Endometrial microvascular endothelial cells (primary cell): ENCODE measurements around the gene C2CD2L. TPM values are rescaled to one million over a fixed set of nuclear protein-coding genes. Genes with fewer than 3 reads are reported as not detected.
"Not testable (repeated sequence)": the region's sequence is repeated elsewhere in the genome, so short reads cannot be mapped to it uniquely, and the experiment has no call there.

Experiments
- in situ Hi-C: cut with HindIII; loops from 2 replicates; pipeline ENCODE4 v1.10.0; 2017; ENCODE audit warnings: low sequenced_read_pairs, low pct_unique_long_range_greater_than_20kb; ENCODE audit errors: inconsistent ontology term
- total RNA-seq: library from RNA; depleted of rRNA; stranded (reverse); fragments of >200 nt; gene quantifications from one replicate; pipeline ENCODE4 v1.2.3, GENCODE V29; 2015; ENCODE audit errors: inconsistent ontology term

The C2CD2L gene
- 6.2 TPM for total RNA-seq

GRCh38 chr11:119106564-119107537 is at the start of gene C2CD2L:
TSS of gene C2CD2L (plus strand) at chr11:119107344. CDS start at chr11:119107742, 398 bp downstream.
- in situ Hi-C loops: loop anchor here (25.0 kb wide), 1 partner anchor 155 kb away; no protein-coding TSS in a partner anchor

GRCh38 chr11:119059128-119059527 is 48.0 kb upstream of the C2CD2L start:
- in situ Hi-C loops: not testable (repeated sequence)

- in situ Hi-C loops: no loop called here
These were observed 45.9 kb upstream of the C2CD2L start for GRCh38 chr11:119061256-119061655.

GRCh38 chr11:119062779-119063178 is 44.4 kb upstream of the C2CD2L start:
- in situ Hi-C loops: no loop called here

GRCh38 chr11:119065369-119065768 is 41.8 kb upstream of the C2CD2L start:
- in situ Hi-C loops: no loop called here

- in situ Hi-C loops: no loop called here
These were observed 39.5 kb upstream of the C2CD2L start, which contains the start of gene VPS11 for GRCh38 chr11:119067371-119068222. TSS of gene VPS11 (plus strand) at chr11:119067818. CDS start at chr11:119067824, 6 bp downstream.

- in situ Hi-C loops: no loop called here
These were observed 29.3 kb upstream of the C2CD2L start for GRCh38 chr11:119077839-119078238.

GRCh38 chr11:119078675-119079420 is 28.3 kb upstream of the C2CD2L start:
- in situ Hi-C loops: no loop called here

GRCh38 chr11:119081682-119082260 is 25.4 kb upstream of the C2CD2L start:
- in situ Hi-C loops: no loop called here

GRCh38 chr11:119084663-119085436 is 22.3 kb upstream of the C2CD2L start, which contains the start of gene HMBS:
TSS of gene HMBS (plus strand) at chr11:119084881. CDS start at chr11:119085034, 153 bp downstream.
- in situ Hi-C loops: no loop called here

- in situ Hi-C loops: no loop called here
These were observed 21.7 kb upstream of the C2CD2L start for GRCh38 chr11:119085437-119085847.

- in situ Hi-C loops: no loop called here
These were observed 20.0 kb upstream of the C2CD2L start for GRCh38 chr11:119087123-119087522.

GRCh38 chr11:119087747-119088241 is 19.4 kb upstream of the C2CD2L start:
- in situ Hi-C loops: no loop called here

- in situ Hi-C loops: no loop called here
These were observed 18.7 kb upstream of the C2CD2L start for GRCh38 chr11:119088406-119088805.

GRCh38 chr11:119089319-119089718 is 17.8 kb upstream of the C2CD2L start:
- in situ Hi-C loops: no loop called here

GRCh38 chr11:119091178-119091577 is 16.0 kb upstream of the C2CD2L start:
- in situ Hi-C loops: no loop called here
